GM12878 (cell line): Measurements from ENCODE around the gene ARHGEF7. TPM values are rescaled to one million over a fixed set of nuclear protein-coding genes. Genes with fewer than 3 reads are reported as not detected.

Experiments
- ASH2L ChIP-seq: fragments of 300-600, 200-600 bp; sonication (generic); IDR thresholded peaks from 2 replicates; pipeline ENCODE4 v1.6.1; 2017; ENCODE audit warnings: low read depth, mild to moderate bottlenecking, borderline replicate concordance
- BRCA1 ChIP-seq: IDR thresholded peaks from 2 replicates; pipeline ENCODE4 v1.6.1; 2011; ENCODE audit warnings: low read depth, low read length, improper control_type of control experiment
- NFYB ChIP-seq: IDR thresholded peaks from 2 replicates; pipeline ENCODE4 v1.6.1; 2011; ENCODE audit warnings: low read depth, mild to moderate bottlenecking, low read length, improper control_type of control experiment, moderate library complexity; ENCODE audit not compliant: insufficient read depth
- NR2C2 ChIP-seq: IDR thresholded peaks from 2 replicates; pipeline ENCODE4 v1.6.1; 2011; ENCODE audit warnings: borderline replicate concordance, low read depth; ENCODE audit not compliant: control insufficient read depth, insufficient read length
- POU2F2 ChIP-seq: IDR thresholded peaks from 3 replicates; pipeline ENCODE4 v1.6.1; 2011; ENCODE audit warnings: low read depth, mild to moderate bottlenecking, low read length, borderline replicate concordance
- SP1 ChIP-seq: IDR thresholded peaks from one replicate; pipeline ENCODE4 v1.6.1; 2011; ENCODE audit warnings: low read depth, low read length
- SPI1 ChIP-seq: IDR thresholded peaks from 2 replicates; pipeline ENCODE4 v1.6.1; 2011; ENCODE audit warnings: low read depth, mild to moderate bottlenecking, low read length, moderate library complexity, borderline replicate concordance; ENCODE audit not compliant: insufficient read depth
- SUZ12 ChIP-seq: fragments of 200-600 bp; sonication (generic); IDR thresholded peaks from one replicate; pipeline ENCODE4 v1.6.1; 2018; ENCODE audit warnings: antibody characterized with exemption, mild to moderate bottlenecking; ENCODE audit not compliant: unreplicated experiment
- ZBED1 ChIP-seq: IDR thresholded peaks from 2 replicates; pipeline ENCODE4 v1.6.1; 2016; ENCODE audit warnings: borderline replicate concordance
- ZNF622 ChIP-seq: fragments of 450-650 bp; IDR thresholded peaks from 2 replicates; pipeline ENCODE4 v1.6.1; 2017; ENCODE audit warnings: mild to moderate bottlenecking, inconsistent platforms
- ZZZ3 ChIP-seq: IDR thresholded peaks from 2 replicates; pipeline ENCODE4 v1.6.1; 2011; ENCODE audit warnings: low read depth; ENCODE audit not compliant: control insufficient read depth, insufficient read length
- polyA plus RNA-seq, 11 experiments: library from polyadenylated mRNA; depleted of rRNA in 4 of 11; unstranded in 6 of 11; stranded (reverse) in 5 of 11; fragments of >200 nt; fragmentation: Nextera tagmentation in 4 of 11; fragmentation: Illumina TruSeq in 1 of 11; extraction: Ambion mirVana in 4 of 11; extraction: Trizol in 1 of 11; gene quantifications; 1 replicate in 1 of 11; 2 replicates in 10 of 11; pipeline versions ENCODE4 v1.2.1 to v1.2.3, GENCODE V29; 2011 to 2016; ENCODE audit warnings: inconsistent platforms in 2 of 11, missing spikeins in 2 of 11, low read depth in 1 of 11
- total RNA-seq, 4 experiments: library from RNA; depleted of rRNA in 3 of 4; stranded (reverse); fragments of >200 nt in 3 of 4; fragmentation: Illumina TruSeq in 1 of 4; extraction: Trizol in 1 of 4; gene quantifications; 2 replicates each; pipeline versions ENCODE4 v1.2.1 to v1.2.3, GENCODE V29; 2013 to 2021
- TF ChIP-seq, protein P1 (sequence below): IDR thresholded peaks from 2 replicates; pipeline ENCODE4 v1.6.1; 2011; ENCODE audit warnings: mild to moderate bottlenecking, low read depth, low read length, moderate library complexity; ENCODE audit not compliant: insufficient replicate concordance
- TF ChIP-seq, protein P2 (sequence below): fragments of 450-650 bp; formaldehyde crosslinking; IDR thresholded peaks from 2 replicates; pipeline ENCODE4 v1.4.0; 2020; ENCODE audit warnings: mild to moderate bottlenecking, moderate library complexity
- TF ChIP-seq, protein P3 (sequence below): IDR thresholded peaks from 2 replicates; pipeline ENCODE4 v1.6.1; 2011; ENCODE audit warnings: borderline replicate concordance, low read depth, mild to moderate bottlenecking, moderate library complexity, low read length; ENCODE audit not compliant: insufficient read depth, poor library complexity, severe bottlenecking
- TF ChIP-seq, protein P4 (sequence below): fragments of 450-650 bp; IDR thresholded peaks from 2 replicates; pipeline ENCODE4 v1.6.1; 2018; ENCODE audit warnings: mild to moderate bottlenecking, low read depth, moderate library complexity; ENCODE audit not compliant: partially characterized antibody
- TF ChIP-seq, protein P5 (sequence below), 3 experiments: IDR thresholded peaks in 2 of 3; conservative IDR thresholded peaks in 1 of 3; 2 replicates each; pipeline ENCODE4 v1.5.1; 2011; ENCODE audit warnings: low read depth in 3 of 3, low read length in 3 of 3, mild to moderate bottlenecking in 3 of 3, control low read depth in 2 of 3, moderate library complexity in 2 of 3, inconsistent platforms in 1 of 3, mixed read lengths in 1 of 3; ENCODE audit not compliant: control insufficient read depth in 2 of 3, insufficient read depth in 1 of 3; ENCODE audit errors: extremely low read depth in 1 of 3

ARHGEF7 gene
- total and polyA plus RNA-seq, 10 of the 15 experiments (the other 5 are each of a cell fraction or from before 2014, with no cell fraction given), result 4.7 to 65.5 (median 36.6) TPM

DNA sequence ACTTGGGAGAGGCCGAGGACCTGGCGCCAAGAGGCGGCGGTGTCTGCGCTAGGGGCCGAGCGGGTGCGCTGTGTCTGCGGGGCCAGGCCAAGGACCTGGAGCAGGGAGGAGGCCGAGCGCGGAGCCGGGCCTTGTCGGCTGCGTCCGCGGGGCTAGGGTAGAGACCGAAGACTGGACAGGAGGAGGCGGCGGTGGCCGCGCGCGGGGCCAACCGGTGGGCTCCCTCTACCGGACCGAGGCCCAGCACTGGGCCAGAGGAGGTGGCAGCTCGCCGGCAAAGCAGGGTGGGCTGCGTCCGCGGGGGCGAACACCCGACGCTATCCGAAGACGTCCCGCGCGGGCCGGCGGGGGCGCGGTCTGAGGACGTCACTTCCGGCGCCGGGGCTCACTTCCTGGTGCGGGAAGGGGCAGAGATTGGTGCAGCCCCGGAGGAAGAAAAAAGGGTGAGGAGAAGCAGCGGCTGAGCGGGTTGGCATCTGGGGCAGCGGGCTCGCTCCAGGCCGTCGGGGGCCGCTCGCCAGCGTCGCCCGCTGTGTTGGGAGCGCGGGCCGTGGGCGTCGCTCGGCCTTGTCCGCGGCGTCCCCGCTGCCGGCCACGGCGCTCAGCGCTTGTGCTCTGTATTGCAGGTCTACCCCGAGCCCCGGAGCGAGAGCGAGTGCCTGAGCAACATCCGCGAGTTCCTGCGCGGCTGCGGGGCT, 38.3 kb downstream of the ARHGEF7 start (continued):
- TF ChIP-seq SUZ12 (no peak), ZNF622 (no peak), NR2C2 (no peak), POU2F2 (peak; percentile 11; the same call in 1 of the 3 replicates), ZZZ3 (no peak), ZBED1 (no peak), ASH2L (0 out of 2 replicates have a peak, but pooled peaks have one; percentile 53), BRCA1 (no peak), SPI1 (peak; percentile 26; the same call in 1 of the 2 replicates), SP1 (no peak), NFYB (peak; percentile 29; the same call in 1 of the 2 replicates)
- TF ChIP-seq, protein P1, sequence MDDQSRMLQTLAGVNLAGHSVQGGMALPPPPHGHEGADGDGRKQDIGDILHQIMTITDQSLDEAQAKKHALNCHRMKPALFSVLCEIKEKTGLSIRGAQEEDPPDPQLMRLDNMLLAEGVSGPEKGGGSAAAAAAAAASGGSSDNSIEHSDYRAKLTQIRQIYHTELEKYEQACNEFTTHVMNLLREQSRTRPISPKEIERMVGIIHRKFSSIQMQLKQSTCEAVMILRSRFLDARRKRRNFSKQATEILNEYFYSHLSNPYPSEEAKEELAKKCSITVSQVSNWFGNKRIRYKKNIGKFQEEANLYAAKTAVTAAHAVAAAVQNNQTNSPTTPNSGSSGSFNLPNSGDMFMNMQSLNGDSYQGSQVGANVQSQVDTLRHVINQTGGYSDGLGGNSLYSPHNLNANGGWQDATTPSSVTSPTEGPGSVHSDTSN, result no peak
- TF ChIP-seq, protein P2, sequence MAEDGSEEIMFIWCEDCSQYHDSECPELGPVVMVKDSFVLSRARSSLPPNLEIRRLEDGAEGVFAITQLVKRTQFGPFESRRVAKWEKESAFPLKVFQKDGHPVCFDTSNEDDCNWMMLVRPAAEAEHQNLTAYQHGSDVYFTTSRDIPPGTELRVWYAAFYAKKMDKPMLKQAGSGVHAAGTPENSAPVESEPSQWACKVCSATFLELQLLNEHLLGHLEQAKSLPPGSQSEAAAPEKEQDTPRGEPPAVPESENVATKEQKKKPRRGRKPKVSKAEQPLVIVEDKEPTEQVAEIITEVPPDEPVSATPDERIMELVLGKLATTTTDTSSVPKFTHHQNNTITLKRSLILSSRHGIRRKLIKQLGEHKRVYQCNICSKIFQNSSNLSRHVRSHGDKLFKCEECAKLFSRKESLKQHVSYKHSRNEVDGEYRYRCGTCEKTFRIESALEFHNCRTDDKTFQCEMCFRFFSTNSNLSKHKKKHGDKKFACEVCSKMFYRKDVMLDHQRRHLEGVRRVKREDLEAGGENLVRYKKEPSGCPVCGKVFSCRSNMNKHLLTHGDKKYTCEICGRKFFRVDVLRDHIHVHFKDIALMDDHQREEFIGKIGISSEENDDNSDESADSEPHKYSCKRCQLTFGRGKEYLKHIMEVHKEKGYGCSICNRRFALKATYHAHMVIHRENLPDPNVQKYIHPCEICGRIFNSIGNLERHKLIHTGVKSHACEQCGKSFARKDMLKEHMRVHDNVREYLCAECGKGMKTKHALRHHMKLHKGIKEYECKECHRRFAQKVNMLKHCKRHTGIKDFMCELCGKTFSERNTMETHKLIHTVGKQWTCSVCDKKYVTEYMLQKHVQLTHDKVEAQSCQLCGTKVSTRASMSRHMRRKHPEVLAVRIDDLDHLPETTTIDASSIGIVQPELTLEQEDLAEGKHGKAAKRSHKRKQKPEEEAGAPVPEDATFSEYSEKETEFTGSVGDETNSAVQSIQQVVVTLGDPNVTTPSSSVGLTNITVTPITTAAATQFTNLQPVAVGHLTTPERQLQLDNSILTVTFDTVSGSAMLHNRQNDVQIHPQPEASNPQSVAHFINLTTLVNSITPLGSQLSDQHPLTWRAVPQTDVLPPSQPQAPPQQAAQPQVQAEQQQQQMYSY, result no peak
- TF ChIP-seq, protein P3, sequence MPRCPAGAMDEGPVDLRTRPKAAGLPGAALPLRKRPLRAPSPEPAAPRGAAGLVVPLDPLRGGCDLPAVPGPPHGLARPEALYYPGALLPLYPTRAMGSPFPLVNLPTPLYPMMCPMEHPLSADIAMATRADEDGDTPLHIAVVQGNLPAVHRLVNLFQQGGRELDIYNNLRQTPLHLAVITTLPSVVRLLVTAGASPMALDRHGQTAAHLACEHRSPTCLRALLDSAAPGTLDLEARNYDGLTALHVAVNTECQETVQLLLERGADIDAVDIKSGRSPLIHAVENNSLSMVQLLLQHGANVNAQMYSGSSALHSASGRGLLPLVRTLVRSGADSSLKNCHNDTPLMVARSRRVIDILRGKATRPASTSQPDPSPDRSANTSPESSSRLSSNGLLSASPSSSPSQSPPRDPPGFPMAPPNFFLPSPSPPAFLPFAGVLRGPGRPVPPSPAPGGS, result no peak
- TF ChIP-seq, protein P4, sequence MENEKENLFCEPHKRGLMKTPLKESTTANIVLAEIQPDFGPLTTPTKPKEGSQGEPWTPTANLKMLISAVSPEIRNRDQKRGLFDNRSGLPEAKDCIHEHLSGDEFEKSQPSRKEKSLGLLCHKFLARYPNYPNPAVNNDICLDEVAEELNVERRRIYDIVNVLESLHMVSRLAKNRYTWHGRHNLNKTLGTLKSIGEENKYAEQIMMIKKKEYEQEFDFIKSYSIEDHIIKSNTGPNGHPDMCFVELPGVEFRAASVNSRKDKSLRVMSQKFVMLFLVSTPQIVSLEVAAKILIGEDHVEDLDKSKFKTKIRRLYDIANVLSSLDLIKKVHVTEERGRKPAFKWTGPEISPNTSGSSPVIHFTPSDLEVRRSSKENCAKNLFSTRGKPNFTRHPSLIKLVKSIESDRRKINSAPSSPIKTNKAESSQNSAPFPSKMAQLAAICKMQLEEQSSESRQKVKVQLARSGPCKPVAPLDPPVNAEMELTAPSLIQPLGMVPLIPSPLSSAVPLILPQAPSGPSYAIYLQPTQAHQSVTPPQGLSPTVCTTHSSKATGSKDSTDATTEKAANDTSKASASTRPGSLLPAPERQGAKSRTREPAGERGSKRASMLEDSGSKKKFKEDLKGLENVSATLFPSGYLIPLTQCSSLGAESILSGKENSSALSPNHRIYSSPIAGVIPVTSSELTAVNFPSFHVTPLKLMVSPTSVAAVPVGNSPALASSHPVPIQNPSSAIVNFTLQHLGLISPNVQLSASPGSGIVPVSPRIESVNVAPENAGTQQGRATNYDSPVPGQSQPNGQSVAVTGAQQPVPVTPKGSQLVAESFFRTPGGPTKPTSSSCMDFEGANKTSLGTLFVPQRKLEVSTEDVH, result no peak
- TF ChIP-seq, protein P5, sequence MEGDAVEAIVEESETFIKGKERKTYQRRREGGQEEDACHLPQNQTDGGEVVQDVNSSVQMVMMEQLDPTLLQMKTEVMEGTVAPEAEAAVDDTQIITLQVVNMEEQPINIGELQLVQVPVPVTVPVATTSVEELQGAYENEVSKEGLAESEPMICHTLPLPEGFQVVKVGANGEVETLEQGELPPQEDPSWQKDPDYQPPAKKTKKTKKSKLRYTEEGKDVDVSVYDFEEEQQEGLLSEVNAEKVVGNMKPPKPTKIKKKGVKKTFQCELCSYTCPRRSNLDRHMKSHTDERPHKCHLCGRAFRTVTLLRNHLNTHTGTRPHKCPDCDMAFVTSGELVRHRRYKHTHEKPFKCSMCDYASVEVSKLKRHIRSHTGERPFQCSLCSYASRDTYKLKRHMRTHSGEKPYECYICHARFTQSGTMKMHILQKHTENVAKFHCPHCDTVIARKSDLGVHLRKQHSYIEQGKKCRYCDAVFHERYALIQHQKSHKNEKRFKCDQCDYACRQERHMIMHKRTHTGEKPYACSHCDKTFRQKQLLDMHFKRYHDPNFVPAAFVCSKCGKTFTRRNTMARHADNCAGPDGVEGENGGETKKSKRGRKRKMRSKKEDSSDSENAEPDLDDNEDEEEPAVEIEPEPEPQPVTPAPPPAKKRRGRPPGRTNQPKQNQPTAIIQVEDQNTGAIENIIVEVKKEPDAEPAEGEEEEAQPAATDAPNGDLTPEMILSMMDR (IDR thresholded peaks at IDR 0.05 in 2 of 3, conservative IDR thresholded peaks at IDR 0.05 in 1 of 3; ENCODE audit: control insufficient read depth in 2 of 3, extremely low read depth in 1 of 3, insufficient read depth in 1 of 3, low read depth in 3 of 3, low read length in 3 of 3), result peak; percentile 7 to 20 (median 7); a peak in 2 of 6 replicates
